ENCODE data around the gene TMEM215. TPM values are rescaled to one million over a fixed set of nuclear protein-coding genes. Genes with fewer than 3 reads are reported as not detected.
A peak's percentile ranks its signal among the peaks of the same experiment; 100 is the strongest.

The TMEM215 gene
- total RNA-seq: not detected
- not detected for polyA plus RNA-seq (ENCODE audit: insufficient read depth, low read depth, low replicate concordance)
- long read RNA-seq, donor 1: 0 reads
- long read RNA-seq, donor 2: 0 reads
- long read RNA-seq, donor 3: 0 reads
- long read RNA-seq, donor 4: 0 reads
- long read RNA-seq, donor 5: 0 reads
- long read RNA-seq, donor 6: 0 reads
- long read RNA-seq, donor 7: 0 reads
- long read RNA-seq, donor 8: 0 reads
- long read RNA-seq, donor 9: 0 reads
- long read RNA-seq, donor 10: 0 reads

GRCh38 chr9:32783168-32783891 lies at the start of gene TMEM215:
Gene TMEM215 (plus strand): TSS chr9:32783540. CDS start chr9:32784184, 644 bp downstream.
- Histone ChIP-seq H3K4me3 (ENCODE audit: low read length in 3 of 3) (peak within 1 kb of the TSS in 1 of 3 donors; percentile 9), H3K36me3 (ENCODE audit: control insufficient read depth in 2 of 3, insufficient read depth in 3 of 3, low read length in 3 of 3) (no peaks in the 10 kb centered on the region), H3K27ac (ENCODE audit: low read depth in 2 of 2, low read length in 2 of 2) (no peak within 1 kb of the TSS), H3K9me3 (ENCODE audit: control insufficient read depth in 2 of 3, insufficient read depth in 1 of 3, low read length in 3 of 3) (no peaks in the 10 kb centered on the region), H3K9ac (ENCODE audit: low read length in 3 of 3) (no peak within 1 kb of the TSS), H3K27me3 (ENCODE audit: control insufficient read depth, insufficient read depth, low read length) (peaks cover 7% of the 10 kb centered on the region), H3K4me1 (ENCODE audit: control insufficient read depth in 2 of 3, insufficient read depth in 2 of 3, low read depth in 1 of 3, low read length in 3 of 3) (no peaks in the 10 kb centered on the region)
- DNase-seq: peak; percentile 68 to 81 (median 77)
- intact Hi-C loops (cut with DNase I): no loop called here
- no peak for FAIRE-seq
- TF ChIP-seq CTCF (IDR thresholded peaks at IDR 0.05; ENCODE audit: borderline replicate concordance, extremely low read depth, insufficient read depth): no peak

GRCh38 chr9:32735476-32735875 lies 47.9 kb upstream of the TMEM215 start:
- no peaks in the 10 kb centered on the region for H3K27me3 ChIP-seq (ENCODE audit: control insufficient read depth, insufficient read depth, low read length)
- H3K9ac ChIP-seq (ENCODE audit: low read length in 3 of 3): no peak overlapping the region
- no peaks in the 10 kb centered on the region for H3K9me3 ChIP-seq (ENCODE audit: control insufficient read depth in 2 of 3, insufficient read depth in 1 of 3, low read length in 3 of 3)
- no peak overlapping the region for H3K27ac ChIP-seq (ENCODE audit: low read depth in 2 of 2, low read length in 2 of 2)
- H3K36me3 ChIP-seq (ENCODE audit: control insufficient read depth in 2 of 3, insufficient read depth in 3 of 3, low read length in 3 of 3): no peaks in the 10 kb centered on the region
- no peaks in the 10 kb centered on the region for H3K4me1 ChIP-seq (ENCODE audit: control insufficient read depth in 2 of 3, insufficient read depth in 2 of 3, low read depth in 1 of 3, low read length in 3 of 3)
- TF ChIP-seq CTCF (IDR thresholded peaks at IDR 0.05; ENCODE audit: borderline replicate concordance, extremely low read depth, insufficient read depth): no peak
- H3K4me3 ChIP-seq (ENCODE audit: low read length in 3 of 3): no peak overlapping the region
- no peak for FAIRE-seq
- intact Hi-C loops (cut with DNase I): no loop called here
- DNase-seq: no peak

- Histone ChIP-seq H3K9ac (ENCODE audit: low read length in 3 of 3) (no peak overlapping the region), H3K4me3 (ENCODE audit: low read length in 3 of 3) (no peak overlapping the region), H3K9me3 (ENCODE audit: control insufficient read depth in 2 of 3, insufficient read depth in 1 of 3, low read length in 3 of 3) (no peaks in the 10 kb centered on the region), H3K36me3 (ENCODE audit: control insufficient read depth in 2 of 3, insufficient read depth in 3 of 3, low read length in 3 of 3) (no peaks in the 10 kb centered on the region), H3K27me3 (ENCODE audit: control insufficient read depth, insufficient read depth, low read length) (no peaks in the 10 kb centered on the region), H3K27ac (ENCODE audit: low read depth in 2 of 2, low read length in 2 of 2) (no peak overlapping the region), H3K4me1 (ENCODE audit: control insufficient read depth in 2 of 3, insufficient read depth in 2 of 3, low read depth in 1 of 3, low read length in 3 of 3) (peaks cover 0 to 6% (median 4%) of the 10 kb centered on the region in 3 donors)
- intact Hi-C loops (cut with DNase I): no loop called here
- no peak for FAIRE-seq
- no peak for DNase-seq
- no peak for TF ChIP-seq CTCF (IDR thresholded peaks at IDR 0.05; ENCODE audit: borderline replicate concordance, extremely low read depth, insufficient read depth)
Measured at GRCh38 chr9:32737378-32737777, 46.0 kb upstream of the TMEM215 start.
